GM23338 (cell line): ENCODE measurements around the gene SPOUT1. TPM values are rescaled to one million over a fixed set of nuclear protein-coding genes. Genes with fewer than 3 reads are reported as not detected.

Experiments
- ATAC-seq: fragments of 200-7000 bp; cut with Tn5 transposase; 3 replicates; pipeline ENCODE4 v1.9.1; 2020
- DNase-seq: peaks from one replicate; pipeline ENCODE4 v3.0.0-alpha.2; 2015; ENCODE audit warnings: low spot score
- H2AFZ ChIP-seq: fragments of 200-600 bp; sonication (generic); 2 replicates; pipeline ENCODE4 v1.8.0; 2016; ENCODE audit warnings: antibody characterized with exemption, mild to moderate bottlenecking, moderate library complexity
- H3F3A ChIP-seq: fragments of 200-600 bp; sonication (generic); replicated peaks from 2 replicates; pipeline ENCODE4 v1.8.0; 2017; ENCODE audit warnings: antibody characterized with exemption, mixed run types, low read depth
- H3K27ac ChIP-seq: fragments of 200-600 bp; sonication (generic); 2 replicates; pipeline ENCODE4 v1.6.1; 2016; ENCODE audit warnings: low read depth
- H3K27me3 ChIP-seq: fragments of 200-600 bp; sonication (generic); 2 replicates; pipeline ENCODE4 v1.8.0; 2016; ENCODE audit warnings: mild to moderate bottlenecking, mixed run types, moderate library complexity; ENCODE audit not compliant: insufficient read depth
- H3K36me3 ChIP-seq: fragments of 200-600 bp; sonication (generic); 2 replicates; pipeline ENCODE4 v1.8.0; 2016; ENCODE audit warnings: mild to moderate bottlenecking; ENCODE audit not compliant: insufficient read depth
- H3K4me1 ChIP-seq: fragments of 200-600 bp; sonication (generic); 2 replicates; pipeline ENCODE4 v1.8.0; 2016; ENCODE audit warnings: mild to moderate bottlenecking, moderate library complexity; ENCODE audit not compliant: insufficient read depth
- H3K4me2 ChIP-seq: fragments of 200-600 bp; sonication (generic); 2 replicates; pipeline ENCODE4 v1.7.1; 2017; ENCODE audit warnings: mixed run types
- H3K4me3 ChIP-seq: fragments of 200-600 bp; sonication (generic); 2 replicates; pipeline ENCODE4 v1.6.1; 2016; ENCODE audit warnings: mixed run types
- H3K79me2 ChIP-seq: fragments of 200-600 bp; sonication (generic); replicated peaks from 2 replicates; pipeline ENCODE4 v1.8.0; 2017; ENCODE audit warnings: mild to moderate bottlenecking; ENCODE audit not compliant: insufficient read depth
- H3K9me2 ChIP-seq: fragments of 200-600 bp; sonication (generic); 2 replicates; pipeline ENCODE4 v1.8.0; 2017; ENCODE audit not compliant: insufficient read depth
- H4K20me1 ChIP-seq: fragments of 200-600 bp; sonication (generic); replicated peaks from 2 replicates; pipeline ENCODE4 v1.8.0; 2017; ENCODE audit warnings: mild to moderate bottlenecking; ENCODE audit not compliant: insufficient read depth
- H3K27ac Mint-ChIP-seq: 2 replicates; pipeline ENCODE4 v1.8.0; 2020; ENCODE audit warnings: inconsistent platforms, mild to moderate bottlenecking, moderate library complexity, mixed read lengths
- H3K27me3 Mint-ChIP-seq: 3 replicates; pipeline ENCODE4 v1.8.0; 2022; ENCODE audit warnings: low read depth, mild to moderate bottlenecking, moderate library complexity, mixed read lengths, inconsistent platforms; ENCODE audit not compliant: insufficient read depth, poor library complexity
- H3K36me3 Mint-ChIP-seq: 3 replicates; pipeline ENCODE4 v1.8.0; 2021; ENCODE audit warnings: low read depth, mild to moderate bottlenecking, inconsistent platforms, moderate library complexity, mixed read lengths
- H3K4me1 Mint-ChIP-seq: 3 replicates; pipeline ENCODE4 v1.8.0; 2020; ENCODE audit warnings: mild to moderate bottlenecking, inconsistent platforms, mixed read lengths
- H3K4me3 Mint-ChIP-seq: 3 replicates; pipeline ENCODE4 v1.8.0; 2021; ENCODE audit warnings: moderate library complexity, mild to moderate bottlenecking, inconsistent platforms, mixed read lengths
- H3K9me3 Mint-ChIP-seq: 3 replicates; pipeline ENCODE4 v1.8.0; 2020; ENCODE audit warnings: moderate library complexity, mild to moderate bottlenecking, inconsistent platforms, mixed read lengths
- CREB1 ChIP-seq: fragments of 250-450 bp; sonication (Bioruptor Pico); IDR thresholded peaks from 2 replicates; pipeline ENCODE4 v1.5.0; 2020; ENCODE audit warnings: low read depth, mild to moderate bottlenecking, moderate library complexity
- EZH2 ChIP-seq: fragments of 200-600 bp; sonication (generic); IDR thresholded peaks from one replicate; pipeline ENCODE4 v1.8.0; 2017; ENCODE audit warnings: antibody characterized with exemption, mild to moderate bottlenecking, low read depth; ENCODE audit not compliant: unreplicated experiment
- EZH2phosphoT487 ChIP-seq: fragments of 200-600 bp; sonication (generic); IDR thresholded peaks from one replicate; pipeline ENCODE4 v1.8.1; 2018; ENCODE audit warnings: antibody characterized with exemption; ENCODE audit not compliant: unreplicated experiment
- JUNB ChIP-seq: IDR thresholded peaks from one replicate; pipeline ENCODE4 v1.6.1; 2016; ENCODE audit warnings: antibody characterized with exemption; ENCODE audit not compliant: unreplicated experiment
- NANOG ChIP-seq: IDR thresholded peaks from 2 replicates; pipeline ENCODE4 v1.6.1; 2016; ENCODE audit warnings: antibody characterized with exemption, borderline replicate concordance
- POLR2AphosphoS5 ChIP-seq: IDR thresholded peaks from 2 replicates; pipeline ENCODE4 v1.6.1; 2016; ENCODE audit warnings: antibody characterized with exemption, low read depth
- STAT1 ChIP-seq: IDR thresholded peaks from one replicate; pipeline ENCODE4 v1.6.1; 2016; ENCODE audit warnings: antibody characterized with exemption; ENCODE audit not compliant: unreplicated experiment
- ZNF114 ChIP-seq: fragments of 250-450 bp; sonication (Bioruptor Pico); IDR thresholded peaks from 2 replicates; pipeline ENCODE4 v1.5.0; 2020; ENCODE audit warnings: mild to moderate bottlenecking, moderate library complexity
- ZNF331 ChIP-seq: fragments of 250-450 bp; sonication (Bioruptor Pico); IDR thresholded peaks from 2 replicates; pipeline ENCODE4 v1.5.0; 2020; ENCODE audit warnings: low read depth, mild to moderate bottlenecking, moderate library complexity
- polyA plus RNA-seq: library from polyadenylated mRNA; unstranded; fragments of >200 nt; fragmentation: Nextera tagmentation; extraction: Ambion mirVana; gene quantifications from 2 replicates; pipeline ENCODE4 v1.2.1, GENCODE V29; 2016
- total RNA-seq: library from RNA; depleted of rRNA; stranded (reverse); fragments of >200 nt; shearing (Covaris generic); gene quantifications from 2 replicates; pipeline ENCODE4 v1.2.3, GENCODE V29; 2014
- TF ChIP-seq, protein P1 (sequence below): fragments of 250-450 bp; sonication (Bioruptor Pico); IDR thresholded peaks from 2 replicates; pipeline ENCODE4 v1.5.0; 2020; ENCODE audit warnings: mild to moderate bottlenecking, moderate library complexity
- TF ChIP-seq, protein P2 (sequence below), 2 experiments: fragments of 200-600 bp in 1 of 2; sonication (generic) in 1 of 2; conservative IDR thresholded peaks; 2 replicates each; pipeline versions ENCODE4 v1.5.1 to v1.6.1; 2016 to 2017; ENCODE audit warnings: antibody characterized with exemption in 2 of 2, low read depth in 2 of 2, mild to moderate bottlenecking in 2 of 2, moderate library complexity in 1 of 2
- TF ChIP-seq, protein P3 (sequence below): IDR thresholded peaks from one replicate; pipeline ENCODE4 v1.6.1; 2018; ENCODE audit warnings: antibody characterized with exemption; ENCODE audit not compliant: unreplicated experiment
- TF ChIP-seq, protein P4 (sequence below): IDR thresholded peaks from 2 replicates; pipeline ENCODE4 v1.6.1; 2016; ENCODE audit warnings: antibody characterized with exemption

SPOUT1 gene
- total and polyA plus RNA-seq, 2 experiments from 2014 or later: 28.5 to 50.9 TPM

DNA sequence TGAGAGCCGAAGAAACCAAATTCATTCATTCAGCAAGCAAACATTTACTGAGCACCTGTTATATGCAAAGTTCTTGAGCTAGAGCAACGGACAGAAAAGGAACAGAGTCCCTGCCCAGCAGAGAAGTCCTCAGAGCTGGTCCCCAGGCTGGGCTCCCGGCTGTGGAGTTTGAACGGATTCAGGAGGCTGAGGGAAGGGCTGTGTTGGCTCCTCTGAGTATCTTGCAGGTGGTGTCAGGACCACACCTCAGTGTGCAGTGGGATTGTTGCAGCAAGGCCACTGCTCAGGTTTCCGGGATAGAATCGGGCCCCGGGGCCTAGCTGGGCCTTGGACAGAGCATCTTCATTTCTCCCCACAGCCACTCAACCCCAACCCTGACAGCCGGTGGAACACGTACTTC is 37.5 kb downstream of the SPOUT1 start:
- ATAC-seq: no peak
- TF ChIP-seq CREB1 (CRISPR knock-in tag) (no peak), JUNB (no peak), EZH2 (no peak), POLR2AphosphoS5 (no peak), EZH2phosphoT487 (no peak), ZNF114 (no peak), ZNF331 (CRISPR knock-in tag) (no peak), STAT1 (no peak), NANOG (no peak)
- TF ChIP-seq, protein P1, sequence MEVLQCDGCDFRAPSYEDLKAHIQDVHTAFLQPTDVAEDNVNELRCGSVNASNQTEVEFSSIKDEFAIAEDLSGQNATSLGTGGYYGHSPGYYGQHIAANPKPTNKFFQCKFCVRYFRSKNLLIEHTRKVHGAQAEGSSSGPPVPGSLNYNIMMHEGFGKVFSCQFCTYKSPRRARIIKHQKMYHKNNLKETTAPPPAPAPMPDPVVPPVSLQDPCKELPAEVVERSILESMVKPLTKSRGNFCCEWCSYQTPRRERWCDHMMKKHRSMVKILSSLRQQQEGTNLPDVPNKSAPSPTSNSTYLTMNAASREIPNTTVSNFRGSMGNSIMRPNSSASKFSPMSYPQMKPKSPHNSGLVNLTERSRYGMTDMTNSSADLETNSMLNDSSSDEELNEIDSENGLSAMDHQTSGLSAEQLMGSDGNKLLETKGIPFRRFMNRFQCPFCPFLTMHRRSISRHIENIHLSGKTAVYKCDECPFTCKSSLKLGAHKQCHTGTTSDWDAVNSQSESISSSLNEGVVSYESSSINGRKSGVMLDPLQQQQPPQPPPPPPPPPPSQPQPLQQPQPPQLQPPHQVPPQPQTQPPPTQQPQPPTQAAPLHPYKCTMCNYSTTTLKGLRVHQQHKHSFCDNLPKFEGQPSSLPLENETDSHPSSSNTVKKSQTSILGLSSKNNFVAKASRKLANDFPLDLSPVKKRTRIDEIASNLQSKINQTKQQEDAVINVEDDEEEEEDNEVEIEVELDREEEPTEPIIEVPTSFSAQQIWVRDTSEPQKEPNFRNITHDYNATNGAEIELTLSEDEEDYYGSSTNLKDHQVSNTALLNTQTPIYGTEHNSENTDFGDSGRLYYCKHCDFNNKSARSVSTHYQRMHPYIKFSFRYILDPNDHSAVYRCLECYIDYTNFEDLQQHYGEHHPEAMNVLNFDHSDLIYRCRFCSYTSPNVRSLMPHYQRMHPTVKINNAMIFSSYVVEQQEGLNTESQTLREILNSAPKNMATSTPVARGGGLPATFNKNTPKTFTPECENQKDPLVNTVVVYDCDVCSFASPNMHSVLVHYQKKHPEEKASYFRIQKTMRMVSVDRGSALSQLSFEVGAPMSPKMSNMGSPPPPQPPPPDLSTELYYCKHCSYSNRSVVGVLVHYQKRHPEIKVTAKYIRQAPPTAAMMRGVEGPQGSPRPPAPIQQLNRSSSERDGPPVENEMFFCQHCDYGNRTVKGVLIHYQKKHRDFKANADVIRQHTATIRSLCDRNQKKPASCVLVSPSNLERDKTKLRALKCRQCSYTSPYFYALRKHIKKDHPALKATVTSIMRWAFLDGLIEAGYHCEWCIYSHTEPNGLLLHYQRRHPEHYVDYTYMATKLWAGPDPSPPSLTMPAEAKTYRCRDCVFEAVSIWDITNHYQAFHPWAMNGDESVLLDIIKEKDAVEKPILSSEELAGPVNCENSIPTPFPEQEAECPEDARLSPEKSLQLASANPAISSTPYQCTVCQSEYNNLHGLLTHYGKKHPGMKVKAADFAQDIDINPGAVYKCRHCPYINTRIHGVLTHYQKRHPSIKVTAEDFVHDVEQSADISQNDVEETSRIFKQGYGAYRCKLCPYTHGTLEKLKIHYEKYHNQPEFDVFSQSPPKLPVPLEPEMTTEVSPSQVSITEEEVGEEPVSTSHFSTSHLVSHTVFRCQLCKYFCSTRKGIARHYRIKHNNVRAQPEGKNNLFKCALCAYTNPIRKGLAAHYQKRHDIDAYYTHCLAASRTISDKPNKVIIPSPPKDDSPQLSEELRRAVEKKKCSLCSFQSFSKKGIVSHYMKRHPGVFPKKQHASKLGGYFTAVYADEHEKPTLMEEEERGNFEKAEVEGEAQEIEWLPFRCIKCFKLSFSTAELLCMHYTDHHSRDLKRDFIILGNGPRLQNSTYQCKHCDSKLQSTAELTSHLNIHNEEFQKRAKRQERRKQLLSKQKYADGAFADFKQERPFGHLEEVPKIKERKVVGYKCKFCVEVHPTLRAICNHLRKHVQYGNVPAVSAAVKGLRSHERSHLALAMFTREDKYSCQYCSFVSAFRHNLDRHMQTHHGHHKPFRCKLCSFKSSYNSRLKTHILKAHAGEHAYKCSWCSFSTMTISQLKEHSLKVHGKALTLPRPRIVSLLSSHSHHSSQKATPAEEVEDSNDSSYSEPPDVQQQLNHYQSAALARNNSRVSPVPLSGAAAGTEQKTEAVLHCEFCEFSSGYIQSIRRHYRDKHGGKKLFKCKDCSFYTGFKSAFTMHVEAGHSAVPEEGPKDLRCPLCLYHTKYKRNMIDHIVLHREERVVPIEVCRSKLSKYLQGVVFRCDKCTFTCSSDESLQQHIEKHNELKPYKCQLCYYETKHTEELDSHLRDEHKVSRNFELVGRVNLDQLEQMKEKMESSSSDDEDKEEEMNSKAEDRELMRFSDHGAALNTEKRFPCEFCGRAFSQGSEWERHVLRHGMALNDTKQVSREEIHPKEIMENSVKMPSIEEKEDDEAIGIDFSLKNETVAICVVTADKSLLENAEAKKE (CRISPR knock-in tag): no peak
- TF ChIP-seq, protein P2, sequence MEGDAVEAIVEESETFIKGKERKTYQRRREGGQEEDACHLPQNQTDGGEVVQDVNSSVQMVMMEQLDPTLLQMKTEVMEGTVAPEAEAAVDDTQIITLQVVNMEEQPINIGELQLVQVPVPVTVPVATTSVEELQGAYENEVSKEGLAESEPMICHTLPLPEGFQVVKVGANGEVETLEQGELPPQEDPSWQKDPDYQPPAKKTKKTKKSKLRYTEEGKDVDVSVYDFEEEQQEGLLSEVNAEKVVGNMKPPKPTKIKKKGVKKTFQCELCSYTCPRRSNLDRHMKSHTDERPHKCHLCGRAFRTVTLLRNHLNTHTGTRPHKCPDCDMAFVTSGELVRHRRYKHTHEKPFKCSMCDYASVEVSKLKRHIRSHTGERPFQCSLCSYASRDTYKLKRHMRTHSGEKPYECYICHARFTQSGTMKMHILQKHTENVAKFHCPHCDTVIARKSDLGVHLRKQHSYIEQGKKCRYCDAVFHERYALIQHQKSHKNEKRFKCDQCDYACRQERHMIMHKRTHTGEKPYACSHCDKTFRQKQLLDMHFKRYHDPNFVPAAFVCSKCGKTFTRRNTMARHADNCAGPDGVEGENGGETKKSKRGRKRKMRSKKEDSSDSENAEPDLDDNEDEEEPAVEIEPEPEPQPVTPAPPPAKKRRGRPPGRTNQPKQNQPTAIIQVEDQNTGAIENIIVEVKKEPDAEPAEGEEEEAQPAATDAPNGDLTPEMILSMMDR (conservative IDR thresholded peaks at IDR 0.05; ENCODE audit: low read depth in 2 of 2): no peak
- TF ChIP-seq, protein P3, sequence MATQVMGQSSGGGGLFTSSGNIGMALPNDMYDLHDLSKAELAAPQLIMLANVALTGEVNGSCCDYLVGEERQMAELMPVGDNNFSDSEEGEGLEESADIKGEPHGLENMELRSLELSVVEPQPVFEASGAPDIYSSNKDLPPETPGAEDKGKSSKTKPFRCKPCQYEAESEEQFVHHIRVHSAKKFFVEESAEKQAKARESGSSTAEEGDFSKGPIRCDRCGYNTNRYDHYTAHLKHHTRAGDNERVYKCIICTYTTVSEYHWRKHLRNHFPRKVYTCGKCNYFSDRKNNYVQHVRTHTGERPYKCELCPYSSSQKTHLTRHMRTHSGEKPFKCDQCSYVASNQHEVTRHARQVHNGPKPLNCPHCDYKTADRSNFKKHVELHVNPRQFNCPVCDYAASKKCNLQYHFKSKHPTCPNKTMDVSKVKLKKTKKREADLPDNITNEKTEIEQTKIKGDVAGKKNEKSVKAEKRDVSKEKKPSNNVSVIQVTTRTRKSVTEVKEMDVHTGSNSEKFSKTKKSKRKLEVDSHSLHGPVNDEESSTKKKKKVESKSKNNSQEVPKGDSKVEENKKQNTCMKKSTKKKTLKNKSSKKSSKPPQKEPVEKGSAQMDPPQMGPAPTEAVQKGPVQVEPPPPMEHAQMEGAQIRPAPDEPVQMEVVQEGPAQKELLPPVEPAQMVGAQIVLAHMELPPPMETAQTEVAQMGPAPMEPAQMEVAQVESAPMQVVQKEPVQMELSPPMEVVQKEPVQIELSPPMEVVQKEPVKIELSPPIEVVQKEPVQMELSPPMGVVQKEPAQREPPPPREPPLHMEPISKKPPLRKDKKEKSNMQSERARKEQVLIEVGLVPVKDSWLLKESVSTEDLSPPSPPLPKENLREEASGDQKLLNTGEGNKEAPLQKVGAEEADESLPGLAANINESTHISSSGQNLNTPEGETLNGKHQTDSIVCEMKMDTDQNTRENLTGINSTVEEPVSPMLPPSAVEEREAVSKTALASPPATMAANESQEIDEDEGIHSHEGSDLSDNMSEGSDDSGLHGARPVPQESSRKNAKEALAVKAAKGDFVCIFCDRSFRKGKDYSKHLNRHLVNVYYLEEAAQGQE: no peak
- TF ChIP-seq, protein P4, sequence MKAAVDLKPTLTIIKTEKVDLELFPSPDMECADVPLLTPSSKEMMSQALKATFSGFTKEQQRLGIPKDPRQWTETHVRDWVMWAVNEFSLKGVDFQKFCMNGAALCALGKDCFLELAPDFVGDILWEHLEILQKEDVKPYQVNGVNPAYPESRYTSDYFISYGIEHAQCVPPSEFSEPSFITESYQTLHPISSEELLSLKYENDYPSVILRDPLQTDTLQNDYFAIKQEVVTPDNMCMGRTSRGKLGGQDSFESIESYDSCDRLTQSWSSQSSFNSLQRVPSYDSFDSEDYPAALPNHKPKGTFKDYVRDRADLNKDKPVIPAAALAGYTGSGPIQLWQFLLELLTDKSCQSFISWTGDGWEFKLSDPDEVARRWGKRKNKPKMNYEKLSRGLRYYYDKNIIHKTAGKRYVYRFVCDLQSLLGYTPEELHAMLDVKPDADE: no peak
- Histone ChIP-seq H4K20me1 (no peaks in the 10 kb centered on the region), H3K4me1 (peaks cover 7% of the 10 kb centered on the region), H2AFZ (no peak overlapping the region), H3K27me3 (no peaks in the 10 kb centered on the region), H3K9me2 (no peaks in the 10 kb centered on the region), H3F3A (peaks cover 8% of the 10 kb centered on the region), H3K4me2 (no peak overlapping the region), H3K4me3 (no peak overlapping the region), H3K27ac (no peak overlapping the region), H3K79me2 (peaks cover 15% of the 10 kb centered on the region), H3K36me3 (no peaks in the 10 kb centered on the region; the same call in 1 of the 2 replicates)
- peaks cover 5% of the 10 kb centered on the region for H3K27me3 Mint-ChIP-seq
- no peak overlapping the region for H3K4me3 Mint-ChIP-seq
- no peak overlapping the region for H3K27ac Mint-ChIP-seq
- peaks cover 23% of the 10 kb centered on the region for H3K36me3 Mint-ChIP-seq
- H3K4me1 Mint-ChIP-seq: peaks cover 3% of the 10 kb centered on the region; the same call in 2 of the 3 replicates
- DNase-seq: no peak
- H3K9me3 Mint-ChIP-seq: no peaks in the 10 kb centered on the region
